T47D (cell line): Measurements from ENCODE around the gene RPL13.
A peak's percentile ranks its signal among the peaks of the same experiment; 100 is the strongest.

Experiments used
- DNase-seq, 2 experiments: peaks; one replicate each; pipeline versions ENCODE4 v3.0.0 to v3.0.0-alpha.2; 2011 to 2012; ENCODE audit warnings: low read depth in 1 of 2, low spot score in 1 of 2
- JUND ChIP-seq: IDR thresholded peaks from 2 replicates; pipeline ENCODE4 v1.6.1; 2012; ENCODE audit warnings: low read depth
- in situ Hi-C: cut with HindIII; loops from 2 replicates; pipeline ENCODE4 v1.10.0; 2016; ENCODE audit warnings: low sequenced_read_pairs, low pct_unique_long_range_greater_than_20kb

Gene RPL13

DNA sequence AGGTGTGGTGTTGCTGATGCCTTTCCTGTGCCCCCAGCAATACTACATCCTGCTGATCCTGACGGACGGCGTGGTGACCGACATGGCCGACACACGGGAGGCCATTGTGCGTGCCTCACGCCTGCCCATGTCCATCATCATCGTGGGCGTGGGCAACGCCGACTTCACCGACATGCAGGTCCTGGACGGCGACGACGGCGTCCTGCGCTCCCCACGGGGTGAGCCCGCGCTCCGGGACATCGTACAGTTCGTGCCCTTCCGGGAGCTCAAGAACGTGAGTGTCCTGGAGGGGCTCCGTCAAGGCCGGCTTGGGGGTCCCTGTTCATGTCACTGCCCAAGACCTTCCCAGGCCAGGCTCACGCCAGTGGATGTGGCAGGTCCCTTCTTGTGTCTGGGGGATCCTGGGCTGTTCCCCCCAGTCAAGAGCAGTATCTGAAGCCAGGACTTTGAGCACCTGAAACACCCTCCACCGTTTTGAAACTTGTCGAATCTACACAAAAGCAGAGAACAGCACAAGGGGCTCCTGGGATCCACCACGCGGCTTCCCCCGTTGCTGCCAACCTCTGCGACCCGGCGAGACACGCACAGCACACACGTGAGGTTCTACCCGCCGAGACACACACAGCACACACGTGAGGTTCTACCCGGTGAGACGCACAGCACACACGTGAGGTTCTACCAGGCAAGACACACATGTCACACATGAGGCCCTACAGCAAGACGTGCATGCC is 35.0 kb downstream of the RPL13 start:
- in situ Hi-C loops = no loop called here
- DNase-seq = no peak
- no peak for TF ChIP-seq JUND

DNA sequence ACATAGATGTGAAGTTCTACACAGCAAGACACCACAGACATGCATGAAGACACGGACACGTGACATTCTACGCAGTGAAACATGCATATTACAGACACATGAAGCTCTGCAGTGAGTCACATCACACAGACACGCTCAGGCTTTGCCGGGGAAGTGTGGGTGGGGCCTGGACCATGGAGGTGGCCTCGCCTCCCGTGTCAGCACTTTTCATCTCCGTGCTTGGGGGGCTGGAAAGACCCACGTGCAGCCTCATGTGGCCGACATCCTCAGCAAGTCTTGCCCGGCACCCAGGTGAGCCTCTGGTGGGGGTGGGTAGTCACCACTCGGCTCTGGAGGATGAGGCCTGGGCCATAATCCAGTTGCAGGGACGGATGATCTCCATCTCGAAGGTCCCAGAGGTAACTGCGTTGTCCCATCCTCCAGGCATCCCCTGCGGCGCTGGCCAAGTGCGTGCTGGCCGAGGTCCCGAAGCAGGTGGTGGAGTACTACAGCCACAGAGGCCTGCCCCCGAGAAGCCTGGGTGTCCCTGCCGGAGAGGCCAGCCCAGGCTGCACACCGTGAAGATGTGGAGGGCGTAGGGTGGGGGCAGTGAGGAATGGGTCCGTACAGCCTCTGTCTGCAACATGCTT is 35.7 kb downstream of the RPL13 start:
- no peak for TF ChIP-seq JUND
- DNase-seq = no peak
- in situ Hi-C loops = no loop called here

DNA sequence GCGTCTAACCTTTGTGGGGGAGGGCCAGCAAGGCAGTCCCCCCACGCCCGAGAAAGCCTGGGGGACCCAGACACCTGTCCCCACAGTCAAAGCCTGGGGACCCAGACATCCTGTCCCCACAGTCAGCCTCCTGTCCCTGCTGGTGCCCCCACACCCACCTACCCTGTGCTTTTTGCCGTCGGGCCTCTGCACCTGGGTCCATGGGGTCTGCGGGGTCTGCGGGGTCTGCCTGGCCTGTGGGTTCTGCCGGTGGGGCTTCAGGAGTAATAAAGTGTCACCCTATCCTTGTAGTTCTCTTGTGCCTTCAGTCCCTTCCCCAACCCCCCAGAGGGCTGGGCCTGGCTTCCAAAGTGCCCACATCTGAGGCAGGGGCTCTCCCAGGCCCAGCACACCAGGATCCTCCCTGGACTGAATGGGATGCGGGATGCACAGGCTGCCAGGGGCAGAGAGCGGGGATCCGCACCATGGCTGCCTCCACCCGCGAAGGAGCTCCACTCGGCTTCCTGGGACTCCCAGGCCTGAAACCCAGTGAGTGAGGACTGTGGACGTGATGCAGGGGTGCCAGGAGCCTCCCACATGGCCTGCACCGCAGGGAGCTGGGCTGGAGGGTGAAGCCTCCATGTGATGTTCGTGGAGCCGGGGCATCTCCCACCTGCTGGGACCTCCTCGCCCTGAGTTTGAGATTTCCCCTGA is 36.6 kb downstream of the RPL13 start:
- no peak for DNase-seq
- no peak for TF ChIP-seq JUND
- in situ Hi-C loops = no loop called here

DNA sequence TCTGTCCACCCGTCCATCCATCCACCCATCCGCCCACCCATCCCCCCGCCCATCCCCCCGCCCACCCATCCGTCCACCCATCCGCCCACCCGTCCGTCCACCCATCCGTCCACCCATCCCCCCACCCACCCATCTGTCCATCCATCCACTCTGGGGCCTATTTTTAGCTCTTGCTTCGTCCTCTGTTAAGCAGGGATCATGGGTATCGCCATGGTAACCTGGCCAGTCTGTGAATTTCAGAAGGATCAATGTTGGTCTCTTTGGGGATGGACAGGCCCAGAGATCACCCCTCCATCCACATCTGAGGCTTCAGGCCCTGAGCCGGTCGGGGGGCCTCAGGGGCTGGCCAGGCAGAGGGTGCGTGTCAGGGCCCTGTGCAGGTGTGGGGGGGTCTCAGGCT is 37.7 kb downstream of the RPL13 start:
- in situ Hi-C loops = no loop called here
- DNase-seq = peak in 1 of 2 experiments; percentile 61

DNA sequence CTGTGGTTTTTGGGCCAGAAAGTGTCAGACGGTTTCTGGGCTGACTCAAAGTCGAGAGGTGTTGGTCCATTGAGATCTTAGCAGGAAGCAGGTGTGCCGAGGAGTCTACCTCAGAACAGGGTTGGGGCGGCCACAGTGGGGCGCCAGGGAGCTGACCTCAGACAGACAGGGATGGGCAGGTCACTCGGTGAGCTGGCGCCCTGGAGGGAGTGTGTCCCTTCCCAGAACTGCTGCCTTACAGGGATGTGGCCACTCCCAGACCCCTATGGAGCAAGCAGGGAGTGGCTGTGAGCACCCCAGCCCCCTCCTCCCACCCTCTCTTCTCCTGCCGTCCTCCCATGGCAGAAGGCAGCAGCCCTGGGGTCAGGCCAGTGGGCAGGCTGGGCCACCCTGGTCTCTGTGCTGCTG is 39.0 kb downstream of the RPL13 start:
- DNase-seq = peak in 1 of 2 experiments; percentile 74
- in situ Hi-C loops = no loop called here
- TF ChIP-seq JUND = no peak

More for the DNA sequence above, 37.7 kb downstream of the RPL13 start:
- TF ChIP-seq JUND = no peak

DNA sequence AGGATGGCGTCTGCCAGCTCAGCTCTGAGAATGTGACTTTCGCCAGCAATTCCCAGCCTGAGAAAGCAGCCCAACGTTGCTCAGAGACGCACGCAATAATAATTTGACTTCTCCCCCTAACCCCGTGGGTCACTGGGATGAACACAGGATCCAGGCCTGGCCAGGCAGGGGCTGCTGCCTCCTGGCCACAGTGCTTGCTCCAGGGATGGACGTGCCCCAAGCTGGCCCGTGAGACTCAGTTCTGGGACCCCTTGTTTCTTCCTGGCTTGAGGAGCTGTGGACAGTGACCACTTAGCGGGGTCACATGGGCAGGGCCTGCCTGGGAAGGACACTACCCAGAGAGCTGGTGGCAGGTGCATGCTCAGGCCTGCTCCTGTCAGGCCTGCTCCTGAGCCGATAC is 39.4 kb downstream of the RPL13 start:
- DNase-seq = no peak
- TF ChIP-seq JUND = no peak

DNA sequence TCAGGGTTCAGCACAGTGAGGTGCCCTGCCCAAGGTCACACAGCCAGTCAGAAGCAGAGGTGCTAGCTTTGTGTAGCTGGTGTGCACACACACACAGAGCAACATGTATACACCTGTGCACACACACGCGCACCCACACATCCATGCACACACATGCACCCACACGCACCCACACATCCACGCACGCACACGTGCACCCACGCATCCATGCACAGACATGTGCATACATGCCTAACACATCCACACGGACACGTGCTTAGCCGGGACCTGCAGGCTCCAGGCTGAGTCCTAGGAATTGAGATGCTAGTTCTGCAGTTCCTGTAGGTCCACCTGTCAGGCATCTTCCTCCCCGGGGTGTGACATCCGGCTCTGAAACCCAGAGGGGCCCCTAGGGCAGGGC is 39.9 kb downstream of the RPL13 start:
- no peak for TF ChIP-seq JUND
- DNase-seq = no peak
- in situ Hi-C loops = no loop called here

More for the DNA sequence above, 39.4 kb downstream of the RPL13 start:
- in situ Hi-C loops = no loop called here

DNA sequence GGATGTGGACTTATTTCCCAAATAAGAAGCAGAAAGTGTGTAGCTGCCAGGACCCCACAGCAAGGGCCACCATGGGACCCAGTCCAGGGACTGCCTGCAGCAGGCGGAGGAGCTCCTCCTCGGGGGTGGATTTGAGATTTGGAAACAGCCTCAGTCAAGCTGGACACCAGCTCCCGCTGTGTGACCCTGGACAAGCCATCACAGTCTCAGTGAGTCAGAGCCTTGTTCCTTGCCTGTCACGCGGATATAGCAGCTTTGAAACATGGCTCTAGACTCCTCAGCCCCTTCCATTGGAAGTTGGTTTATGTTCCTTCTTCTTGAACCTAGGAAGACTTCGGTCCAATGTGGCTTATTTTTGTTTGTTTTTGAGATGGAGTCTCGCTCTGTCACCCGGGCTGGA is 40.5 kb downstream of the RPL13 start:
- no peak for TF ChIP-seq JUND
- DNase-seq = no peak
- in situ Hi-C loops = no loop called here

DNA sequence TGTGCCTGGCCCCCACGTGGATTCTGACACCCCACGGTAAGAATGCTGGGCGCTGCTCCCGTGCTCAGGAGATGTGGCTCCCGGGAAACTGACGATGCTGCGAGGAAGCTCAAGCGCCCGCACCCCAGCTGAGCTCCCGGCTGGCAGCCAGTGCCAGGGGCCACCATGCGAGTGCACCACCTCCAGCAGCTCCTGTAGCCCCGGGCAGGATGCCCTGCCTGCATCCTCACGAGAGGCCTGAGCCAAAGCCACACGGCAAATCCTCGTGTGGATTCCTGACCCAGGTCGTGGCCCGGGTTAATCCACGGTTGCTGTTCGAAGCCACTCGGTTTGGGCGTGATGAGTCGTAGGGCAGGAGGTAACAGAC is 41.4 kb downstream of the RPL13 start:
- in situ Hi-C loops = no loop called here
- TF ChIP-seq JUND = no peak
- DNase-seq = no peak

DNA sequence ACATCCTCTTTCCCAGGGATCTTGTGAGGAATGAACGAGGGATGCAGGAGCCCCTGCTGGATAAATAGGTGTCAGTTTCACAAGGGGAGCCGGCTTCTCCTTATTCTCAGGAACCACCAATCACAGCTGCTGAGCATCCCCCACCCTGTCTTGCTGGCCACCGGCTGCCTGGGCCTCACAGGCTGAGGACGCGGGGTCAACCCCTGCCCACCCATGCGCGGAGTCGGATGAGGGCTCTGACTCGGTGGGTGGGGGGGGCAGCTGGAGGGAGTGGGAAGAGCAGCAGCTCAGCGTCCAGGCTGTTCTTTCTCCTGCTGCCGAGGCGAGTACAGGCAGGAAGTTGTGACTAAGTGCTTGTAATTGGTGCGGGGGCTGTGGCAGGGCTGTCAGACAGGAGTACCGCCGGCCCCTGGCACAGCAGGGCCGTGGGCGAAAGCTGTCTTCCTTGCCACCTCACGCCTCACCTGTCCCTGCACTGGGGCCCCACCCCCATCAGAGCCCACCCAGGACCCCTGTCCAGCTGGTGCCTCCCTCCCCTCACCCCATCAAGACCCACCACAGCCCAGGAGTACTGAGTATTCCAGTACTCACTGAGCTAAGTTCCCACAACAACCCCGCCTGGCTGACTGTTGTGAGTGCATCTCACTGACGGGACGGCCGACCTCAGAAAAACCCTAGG is 41.9 kb downstream of the RPL13 start:
- in situ Hi-C loops = no loop called here
- TF ChIP-seq JUND = no peak
- DNase-seq = no peak

DNA sequence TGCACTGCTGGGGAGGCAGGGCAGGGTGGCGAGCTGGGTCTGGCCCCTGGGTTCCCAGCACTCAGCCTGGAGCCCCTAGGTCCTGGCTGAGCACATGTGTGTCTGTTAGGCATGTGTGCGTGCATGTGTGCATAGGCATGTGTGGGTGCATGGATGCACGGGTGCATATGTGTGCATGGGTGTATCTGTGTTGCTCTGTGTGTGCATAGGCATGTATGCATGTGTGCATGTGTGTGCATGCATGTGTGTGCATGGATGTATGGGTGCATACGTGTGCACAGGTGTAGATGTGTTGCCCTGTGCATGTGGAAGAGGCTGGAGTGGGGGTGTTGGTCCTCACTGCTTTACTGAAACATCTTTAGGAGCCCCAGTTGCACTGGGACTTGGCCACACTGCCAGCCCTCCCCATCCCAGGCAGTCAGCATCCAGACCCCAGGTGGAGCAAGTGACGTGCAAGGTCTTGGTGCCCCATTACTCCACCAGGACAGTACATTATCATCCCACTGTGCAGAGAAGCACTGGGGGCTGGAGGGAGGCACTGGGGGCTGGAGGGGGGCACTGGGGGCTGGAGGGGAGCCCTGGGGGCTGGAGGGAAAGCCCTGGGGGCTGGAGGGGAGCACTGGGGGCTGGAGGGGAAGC is 42.6 kb downstream of the RPL13 start:
- in situ Hi-C loops = no loop called here
- DNase-seq = no peak
- no peak for TF ChIP-seq JUND

DNA sequence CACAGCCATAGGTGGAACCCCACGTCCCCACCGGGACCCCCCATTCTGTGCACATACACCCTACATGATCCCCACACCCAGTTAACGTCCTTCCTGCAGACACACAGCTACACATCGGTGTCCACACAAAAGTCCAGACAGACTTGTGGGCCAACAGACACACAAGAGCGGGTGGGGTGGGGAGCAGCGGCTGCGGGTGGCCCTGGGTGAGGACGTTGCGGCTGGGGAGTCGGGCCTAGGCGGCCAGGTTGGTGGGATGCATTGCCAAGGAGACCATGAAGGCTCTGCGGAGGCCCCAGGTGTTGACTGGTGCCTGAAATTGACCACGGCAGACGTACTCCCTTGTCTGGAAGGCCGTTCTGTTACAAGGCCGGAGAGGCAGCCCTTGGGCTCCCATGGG is 44.3 kb downstream of the RPL13 start:
- TF ChIP-seq JUND = no peak
- in situ Hi-C loops = no loop called here
- no peak for DNase-seq
